ENCODE data around the gene C2CD2.

DNA sequence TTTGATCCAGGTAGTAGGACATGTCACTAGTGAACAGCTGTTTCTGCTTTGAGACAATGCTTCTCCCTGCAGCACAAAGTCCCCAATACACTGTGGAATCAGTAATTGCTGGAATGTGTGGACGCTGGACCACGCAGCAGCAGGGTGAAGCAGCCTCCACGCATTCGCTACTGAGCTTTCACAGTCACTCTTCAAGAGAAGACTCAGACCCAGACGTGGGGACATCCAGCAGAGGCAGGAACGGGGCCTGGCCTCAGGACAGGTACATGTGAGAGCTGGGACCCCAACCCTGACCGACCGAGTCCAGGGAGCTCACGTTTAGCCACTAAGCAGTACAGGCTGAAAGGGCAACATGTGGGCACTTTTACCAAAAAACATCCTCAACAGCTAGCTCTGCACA is 40.6 kb downstream of the C2CD2 start:
- TF ChIP-seq, protein P1, sequence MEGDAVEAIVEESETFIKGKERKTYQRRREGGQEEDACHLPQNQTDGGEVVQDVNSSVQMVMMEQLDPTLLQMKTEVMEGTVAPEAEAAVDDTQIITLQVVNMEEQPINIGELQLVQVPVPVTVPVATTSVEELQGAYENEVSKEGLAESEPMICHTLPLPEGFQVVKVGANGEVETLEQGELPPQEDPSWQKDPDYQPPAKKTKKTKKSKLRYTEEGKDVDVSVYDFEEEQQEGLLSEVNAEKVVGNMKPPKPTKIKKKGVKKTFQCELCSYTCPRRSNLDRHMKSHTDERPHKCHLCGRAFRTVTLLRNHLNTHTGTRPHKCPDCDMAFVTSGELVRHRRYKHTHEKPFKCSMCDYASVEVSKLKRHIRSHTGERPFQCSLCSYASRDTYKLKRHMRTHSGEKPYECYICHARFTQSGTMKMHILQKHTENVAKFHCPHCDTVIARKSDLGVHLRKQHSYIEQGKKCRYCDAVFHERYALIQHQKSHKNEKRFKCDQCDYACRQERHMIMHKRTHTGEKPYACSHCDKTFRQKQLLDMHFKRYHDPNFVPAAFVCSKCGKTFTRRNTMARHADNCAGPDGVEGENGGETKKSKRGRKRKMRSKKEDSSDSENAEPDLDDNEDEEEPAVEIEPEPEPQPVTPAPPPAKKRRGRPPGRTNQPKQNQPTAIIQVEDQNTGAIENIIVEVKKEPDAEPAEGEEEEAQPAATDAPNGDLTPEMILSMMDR (conservative IDR thresholded peaks at IDR 0.05; ENCODE audit: low read length): no peak
- TF ChIP-seq EZH2phosphoT487 (IDR thresholded peaks at IDR 0.05; ENCODE audit: borderline replicate concordance, low read depth, low read length): no peak
